Psoas muscle (tissue), 8 donors: ENCODE measurements around the gene F10. TPM values are rescaled to one million over a fixed set of nuclear protein-coding genes. Genes with fewer than 3 reads are reported as not detected.
"Not testable (repeated sequence)": the region's sequence is repeated elsewhere in the genome, so short reads cannot be mapped to it uniquely, and the experiment has no call there.

ENCODE experiments used
- ATAC-seq, 4 donors: fragments of 200-7000 bp; cut with Tn5 transposase; one replicate each; pipeline ENCODE4 v1.9.1; 2020; ENCODE audit warnings: moderate library complexity in 3 of 4, mild to moderate bottlenecking in 2 of 4
- DNase-seq, 2 donors: peaks; one replicate each; pipeline ENCODE4 v3.0.0-alpha.2; 2020
- H3K27ac ChIP-seq: fragments of 200-600 bp; one replicate; pipeline ENCODE4 v1.8.0; 2022
- H3K27me3 ChIP-seq, 3 donors: fragments of 200-600 bp in 1 of 3; one replicate each; pipeline versions ENCODE4 v1.6.1 to v1.8.0; 2013 to 2022; ENCODE audit warnings: low read length in 2 of 3, mild to moderate bottlenecking in 2 of 3, moderate library complexity in 1 of 3; ENCODE audit not compliant: insufficient read depth in 3 of 3
- H3K36me3 ChIP-seq, 2 donors: fragments of 200-600 bp in 1 of 2; one replicate each; pipeline versions ENCODE4 v1.6.1 to v1.8.0; 2013 to 2022; ENCODE audit warnings: low read depth in 1 of 2, mild to moderate bottlenecking in 1 of 2, moderate library complexity in 1 of 2; ENCODE audit not compliant: insufficient read depth in 1 of 2
- H3K4me1 ChIP-seq: fragments of 200-600 bp; one replicate; pipeline ENCODE4 v1.8.0; 2022
- H3K4me3 ChIP-seq: fragments of 200-600 bp; one replicate; pipeline ENCODE4 v1.8.0; 2022; ENCODE audit warnings: mild to moderate bottlenecking
- H3K9me3 ChIP-seq: fragments of 200-600 bp; one replicate; pipeline ENCODE4 v1.8.0; 2022
- CTCF ChIP-seq: fragments of 200-600 bp; IDR thresholded peaks from one replicate; pipeline ENCODE4 v1.8.0; 2022; ENCODE audit warnings: antibody characterized with exemption
- WGBS, 3 donors: extraction: QIAGEN DNeasy Blood & Tissue Kit; methylation state at CpG; one replicate each; pipeline versions ENCODE4 v1.1.6 to v1.1.7; 2013; 5-methylcytosine and 5-hydroxymethylcytosine counted together
- intact Hi-C, 2 donors: fragments of 100-400 bp; cut with DNase I; formaldehyde crosslinking; loops; one replicate each; pipeline versions ENCODE4 v1.11.0 to v1.14.2; 2022
- polyA plus RNA-seq, 3 donors: library from polyadenylated mRNA; stranded (reverse); fragments of 200-250 nt; gene quantifications; one replicate each; pipeline ENCODE4 v1.2.3, GENCODE V29; 2013
- total RNA-seq, 4 donors: library from RNA; stranded (reverse); fragmentation: NEBNext Ultra II Directional in 2 of 4; extraction: Animal tissue kit (Norgen Biotek cat#: 25700) in 2 of 4; gene quantifications; one replicate each; pipeline versions ENCODE4 v1.2.1 to v1.2.4, GENCODE V29; 2021 to 2023
- donor health status: healthy with polysubstance abuse.
- donor health status: DM: no; HTN: no; CAD: no; lungs with moderate emphysema.
- donor health status: Bipolar disorder and iron deficiency.
- donor health status: healthy.
- donor health status: DM: yes; HTN: yes; CAD: no.
- donor health status: DM: no; HTN: no; CAD: no.
- donor health status: DM: no; HTN: no; CAD: no.
- donor health status: DM: yes; HTN: yes; CAD: no.

The F10 gene
- total and polyA plus RNA-seq, 7 donors: 0.63 to 4.9 (median 1.5) TPM

GRCh38 chr13:113109151-113110047, 13.2 kb upstream of the F10 start:
- WGBS, 3 donors: 45 to 48% (median 48%) methylated on average over 66 to 73 of the region's 73 CpGs
- no peaks in the 10 kb centered on the region for H3K36me3 ChIP-seq
- no peak overlapping the region for H3K4me3 ChIP-seq
- peak in 1 of 4 donors; percentile 19 for ATAC-seq
- H3K27ac ChIP-seq: no peak overlapping the region
- peak; percentile 7 to 44 for DNase-seq
- no peaks in the 10 kb centered on the region for H3K4me1 ChIP-seq
- H3K27me3 ChIP-seq: peaks cover 0 to 41% (median 26%) of the 10 kb centered on the region in 3 donors
- intact Hi-C loops: no loop called here
- no peak for TF ChIP-seq CTCF
- no peaks in the 10 kb centered on the region for H3K9me3 ChIP-seq

- ATAC-seq (peak in 1 of 4 donors; percentile 33), DNase-seq (peak in 1 of 2 donors; percentile 47)
- Histone ChIP-seq H3K27ac (no peak overlapping the region), H3K4me3 (peak overlapping the region; percentile 58), H3K4me1 (no peaks in the 10 kb centered on the region), H3K27me3 (peaks cover 0 to 45% (median 26%) of the 10 kb centered on the region in 3 donors), H3K9me3 (no peaks in the 10 kb centered on the region), H3K36me3 (no peaks in the 10 kb centered on the region)
- WGBS, 3 donors: 1 to 3% (median 2%) methylated on average over 38 to 99 of the region's 99 CpGs
- intact Hi-C loops: no loop called here
- no peak for TF ChIP-seq CTCF
Measured at GRCh38 chr13:113110048-113110851, 12.3 kb upstream of the F10 start.

- Histone ChIP-seq H3K4me3 (peak overlapping the region; percentile 58), H3K27ac (no peak overlapping the region), H3K4me1 (no peaks in the 10 kb centered on the region), H3K36me3 (no peaks in the 10 kb centered on the region), H3K9me3 (no peaks in the 10 kb centered on the region), H3K27me3 (peaks cover 0 to 49% (median 26%) of the 10 kb centered on the region in 3 donors)
- 16 to 38% (median 27%) methylated on average over 19 to 49 of the region's 49 CpGs for WGBS, 3 donors
- TF ChIP-seq CTCF: no peak
- ATAC-seq (no peak), DNase-seq (peak in 1 of 2 donors; percentile 52)
- intact Hi-C loops: no loop called here
Measured at GRCh38 chr13:113110852-113111315, 11.7 kb upstream of the F10 start.

GRCh38 chr13:113111821-113112220, 10.8 kb upstream of the F10 start:
- H3K9me3 ChIP-seq, DNase-seq, ATAC-seq, H3K4me3 ChIP-seq, H3K4me1 ChIP-seq, H3K27ac ChIP-seq, intact Hi-C loops, H3K36me3 ChIP-seq: not testable (repeated sequence)
- WGBS, 3 donors: 86 to 91% (median 88%) methylated on average over 5 of the region's 5 CpGs
- peaks cover 0 to 53% (median 24%) of the 10 kb centered on the region in 3 donors for H3K27me3 ChIP-seq

GRCh38 chr13:113112475-113112874, 10.1 kb upstream of the F10 start:
- H3K4me3 ChIP-seq, H3K27ac ChIP-seq, H3K9me3 ChIP-seq, H3K4me1 ChIP-seq, intact Hi-C loops, ATAC-seq, DNase-seq, H3K36me3 ChIP-seq: not testable (repeated sequence)
- 67 to 85% (median 69%) methylated on average over 1 of the region's 1 CpG for WGBS, 3 donors
- H3K27me3 ChIP-seq: peaks cover 0 to 56% (median 24%) of the 10 kb centered on the region in 3 donors
